ENCODE results near the gene CPLX1.
A peak's percentile ranks its signal among the peaks of the same experiment; 100 is the strongest.

DNA sequence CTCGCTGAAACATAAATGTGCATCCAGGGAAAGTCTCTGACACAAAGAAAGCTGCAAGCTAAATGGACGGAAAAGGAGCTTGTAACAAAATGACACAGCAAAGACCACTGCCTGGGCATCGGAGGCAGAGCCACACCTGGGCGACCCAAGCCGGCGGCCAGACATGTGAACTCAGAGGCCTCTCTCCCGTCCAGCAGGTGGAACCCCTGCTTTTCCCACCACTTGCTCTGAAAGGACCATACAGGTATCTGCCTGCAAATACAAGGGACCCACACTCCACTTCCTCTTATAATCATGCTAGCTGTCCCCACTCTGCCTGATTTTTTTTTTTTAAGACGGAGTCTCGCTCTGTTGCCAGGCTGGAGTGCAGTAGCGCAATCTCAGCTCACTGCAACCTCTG lies 12.0 kb downstream of the CPLX1 start:
- TF ChIP-seq, protein P1, sequence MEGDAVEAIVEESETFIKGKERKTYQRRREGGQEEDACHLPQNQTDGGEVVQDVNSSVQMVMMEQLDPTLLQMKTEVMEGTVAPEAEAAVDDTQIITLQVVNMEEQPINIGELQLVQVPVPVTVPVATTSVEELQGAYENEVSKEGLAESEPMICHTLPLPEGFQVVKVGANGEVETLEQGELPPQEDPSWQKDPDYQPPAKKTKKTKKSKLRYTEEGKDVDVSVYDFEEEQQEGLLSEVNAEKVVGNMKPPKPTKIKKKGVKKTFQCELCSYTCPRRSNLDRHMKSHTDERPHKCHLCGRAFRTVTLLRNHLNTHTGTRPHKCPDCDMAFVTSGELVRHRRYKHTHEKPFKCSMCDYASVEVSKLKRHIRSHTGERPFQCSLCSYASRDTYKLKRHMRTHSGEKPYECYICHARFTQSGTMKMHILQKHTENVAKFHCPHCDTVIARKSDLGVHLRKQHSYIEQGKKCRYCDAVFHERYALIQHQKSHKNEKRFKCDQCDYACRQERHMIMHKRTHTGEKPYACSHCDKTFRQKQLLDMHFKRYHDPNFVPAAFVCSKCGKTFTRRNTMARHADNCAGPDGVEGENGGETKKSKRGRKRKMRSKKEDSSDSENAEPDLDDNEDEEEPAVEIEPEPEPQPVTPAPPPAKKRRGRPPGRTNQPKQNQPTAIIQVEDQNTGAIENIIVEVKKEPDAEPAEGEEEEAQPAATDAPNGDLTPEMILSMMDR (optimal IDR thresholded peaks at IDR 0.05 in 1 of 3, IDR thresholded peaks at IDR 0.05 in 1 of 3, conservative IDR thresholded peaks at IDR 0.05 in 1 of 3; ENCODE audit: extremely low read depth in 1 of 3, insufficient read depth in 2 of 3, low read length in 3 of 3) = peak in 1 of 3 experiments; percentile 10
- no peak for TF ChIP-seq EZH2 (IDR thresholded peaks at IDR 0.05; ENCODE audit: low read length)

All from keratinocyte (primary cell).